Glutamatergic neuron (in vitro differentiated cells): ENCODE measurements around the gene AGAP3. TPM values are rescaled to one million over a fixed set of nuclear protein-coding genes. Genes with fewer than 3 reads are reported as not detected.

Experiments
- DNase-seq: peaks from one replicate; pipeline ENCODE4 v3.0.0; 2022
- H3K27ac Mint-ChIP-seq: one replicate; pipeline ENCODE4 v1.8.0; 2020; ENCODE audit warnings: mild to moderate bottlenecking, mixed read lengths, inconsistent platforms; ENCODE audit not compliant: unreplicated experiment
- H3K27me3 Mint-ChIP-seq: one replicate; pipeline ENCODE4 v1.8.0; 2020; ENCODE audit warnings: mild to moderate bottlenecking, moderate library complexity, mixed read lengths, inconsistent platforms; ENCODE audit not compliant: unreplicated experiment
- H3K36me3 Mint-ChIP-seq: one replicate; pipeline ENCODE4 v1.8.0; 2020; ENCODE audit warnings: mild to moderate bottlenecking, mixed read lengths, inconsistent platforms; ENCODE audit not compliant: unreplicated experiment
- H3K4me1 Mint-ChIP-seq: one replicate; pipeline ENCODE4 v1.8.0; 2020; ENCODE audit warnings: mild to moderate bottlenecking, low read depth, mixed read lengths, inconsistent platforms; ENCODE audit not compliant: unreplicated experiment
- H3K4me3 Mint-ChIP-seq: one replicate; pipeline ENCODE4 v1.8.0; 2020; ENCODE audit warnings: mild to moderate bottlenecking, mixed read lengths, inconsistent platforms; ENCODE audit not compliant: unreplicated experiment
- H3K9me3 Mint-ChIP-seq: one replicate; pipeline ENCODE4 v1.8.0; 2020; ENCODE audit warnings: mild to moderate bottlenecking, moderate library complexity, mixed read lengths, inconsistent platforms; ENCODE audit not compliant: unreplicated experiment
- total RNA-seq: library from RNA; stranded (reverse); fragmentation: NEBNext Ultra II Directional; extraction: Animal tissue kit (Norgen Biotek cat#: 25700); gene quantifications from one replicate; pipeline ENCODE4 v1.2.1, GENCODE V29; 2021; ENCODE audit not compliant: unreplicated experiment
- TF ChIP-seq, protein P1 (sequence below): fragments of 200-600 bp; sonication (generic); IDR thresholded peaks from one replicate; pipeline ENCODE4 v1.5.0; 2021; ENCODE audit not compliant: partially characterized antibody, unreplicated experiment

The AGAP3 gene
- total RNA-seq, 1 donor from 2014 or later: 406 TPM

- H3K36me3 Mint-ChIP-seq: no peaks in the 10 kb centered on the region
- H3K4me1 Mint-ChIP-seq: peaks cover 21% of the 10 kb centered on the region
- no peak for DNase-seq
- H3K27me3 Mint-ChIP-seq: peaks cover 18% of the 10 kb centered on the region
- H3K27ac Mint-ChIP-seq: peak overlapping the region; percentile 46
- H3K9me3 Mint-ChIP-seq: peaks cover 9% of the 10 kb centered on the region
- peak overlapping the region; percentile 83 for H3K4me3 Mint-ChIP-seq
- TF ChIP-seq, protein P1, sequence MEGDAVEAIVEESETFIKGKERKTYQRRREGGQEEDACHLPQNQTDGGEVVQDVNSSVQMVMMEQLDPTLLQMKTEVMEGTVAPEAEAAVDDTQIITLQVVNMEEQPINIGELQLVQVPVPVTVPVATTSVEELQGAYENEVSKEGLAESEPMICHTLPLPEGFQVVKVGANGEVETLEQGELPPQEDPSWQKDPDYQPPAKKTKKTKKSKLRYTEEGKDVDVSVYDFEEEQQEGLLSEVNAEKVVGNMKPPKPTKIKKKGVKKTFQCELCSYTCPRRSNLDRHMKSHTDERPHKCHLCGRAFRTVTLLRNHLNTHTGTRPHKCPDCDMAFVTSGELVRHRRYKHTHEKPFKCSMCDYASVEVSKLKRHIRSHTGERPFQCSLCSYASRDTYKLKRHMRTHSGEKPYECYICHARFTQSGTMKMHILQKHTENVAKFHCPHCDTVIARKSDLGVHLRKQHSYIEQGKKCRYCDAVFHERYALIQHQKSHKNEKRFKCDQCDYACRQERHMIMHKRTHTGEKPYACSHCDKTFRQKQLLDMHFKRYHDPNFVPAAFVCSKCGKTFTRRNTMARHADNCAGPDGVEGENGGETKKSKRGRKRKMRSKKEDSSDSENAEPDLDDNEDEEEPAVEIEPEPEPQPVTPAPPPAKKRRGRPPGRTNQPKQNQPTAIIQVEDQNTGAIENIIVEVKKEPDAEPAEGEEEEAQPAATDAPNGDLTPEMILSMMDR: no peak
Measured at GRCh38 chr7:151061213-151062110, 24.8 kb upstream of the AGAP3 start.

GRCh38 chr7:151062111-151062398 is 24.2 kb upstream of the AGAP3 start:
- TF ChIP-seq, protein P1: no peak
- no peaks in the 10 kb centered on the region for H3K36me3 Mint-ChIP-seq
- H3K27ac Mint-ChIP-seq: no peak overlapping the region
- peak overlapping the region; percentile 83 for H3K4me3 Mint-ChIP-seq
- H3K27me3 Mint-ChIP-seq: peaks cover 16% of the 10 kb centered on the region
- peaks cover 19% of the 10 kb centered on the region for H3K4me1 Mint-ChIP-seq
- DNase-seq: no peak
- peaks cover 8% of the 10 kb centered on the region for H3K9me3 Mint-ChIP-seq

DNA sequence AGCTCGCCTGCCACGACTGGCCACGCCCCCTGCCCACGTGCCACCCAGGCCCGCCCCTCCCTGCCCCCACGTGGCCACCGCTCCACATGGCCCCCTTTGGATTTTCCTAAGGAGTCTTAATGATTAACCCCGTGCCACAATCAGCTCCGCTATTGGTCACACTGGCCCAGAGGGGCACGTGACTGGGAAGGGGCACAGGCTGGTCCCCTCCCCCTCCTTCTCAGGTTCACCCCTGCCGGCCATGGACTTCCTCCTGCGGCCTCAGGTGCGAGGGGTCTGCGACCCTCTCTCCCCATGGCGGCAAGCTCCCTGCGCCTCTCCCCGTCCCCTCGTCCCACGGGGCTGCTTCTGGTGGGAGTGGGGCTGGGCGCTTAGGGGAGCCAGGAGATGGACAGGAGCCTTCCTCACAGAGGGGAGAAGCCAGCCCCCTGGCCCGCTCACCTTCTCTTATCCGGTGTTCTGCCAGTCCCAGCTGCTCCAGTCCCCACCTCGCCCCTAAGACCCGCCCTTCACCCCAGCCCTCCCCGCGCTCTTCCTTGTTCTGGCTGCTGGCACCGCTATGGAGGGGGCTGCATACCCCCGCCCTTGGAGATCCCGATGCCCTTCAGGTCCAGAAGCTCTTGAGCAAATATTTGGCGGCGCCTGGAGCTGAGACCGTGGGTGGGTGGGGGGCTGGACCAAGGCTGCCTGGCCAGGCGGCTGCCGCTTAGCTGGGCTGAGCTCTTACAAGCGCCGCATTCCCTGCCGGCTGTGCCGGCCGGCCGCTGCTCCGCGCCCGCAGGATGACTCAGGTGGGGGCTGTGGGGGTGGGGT is 23.7 kb upstream of the AGAP3 start:
- TF ChIP-seq, protein P1: no peak
- Mint-ChIP-seq H3K27ac (no peak overlapping the region), H3K27me3 (peaks cover 12% of the 10 kb centered on the region), H3K9me3 (peaks cover 4% of the 10 kb centered on the region), H3K36me3 (no peaks in the 10 kb centered on the region), H3K4me1 (peaks cover 14% of the 10 kb centered on the region), H3K4me3 (peak overlapping the region; percentile 61)
- peak; percentile 91 for DNase-seq

DNA sequence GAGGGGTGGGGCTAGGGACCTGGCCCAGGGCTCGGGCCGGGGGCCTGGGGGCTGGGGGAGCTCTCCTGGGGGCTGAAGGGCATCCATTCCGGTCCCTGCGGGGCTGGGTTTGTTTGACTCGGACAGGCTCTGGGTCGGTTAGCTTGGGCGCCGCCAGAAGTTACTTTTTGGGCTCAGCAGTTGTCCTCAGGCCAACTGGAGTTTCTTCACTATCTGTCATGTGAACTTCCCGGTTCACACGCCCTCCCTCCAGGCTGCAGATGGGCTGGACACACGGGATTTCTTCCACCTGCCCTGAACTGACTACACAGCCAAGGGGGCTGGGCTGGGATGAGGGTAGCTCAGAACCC is 23.1 kb upstream of the AGAP3 start:
- TF ChIP-seq, protein P1: no peak
- no peaks in the 10 kb centered on the region for H3K36me3 Mint-ChIP-seq
- peaks cover 14% of the 10 kb centered on the region for H3K4me1 Mint-ChIP-seq
- peak overlapping the region; percentile 46 for H3K4me3 Mint-ChIP-seq
- no peak overlapping the region for H3K27ac Mint-ChIP-seq
- no peak for DNase-seq
- H3K27me3 Mint-ChIP-seq: peaks cover 11% of the 10 kb centered on the region
- peaks cover 4% of the 10 kb centered on the region for H3K9me3 Mint-ChIP-seq

DNA sequence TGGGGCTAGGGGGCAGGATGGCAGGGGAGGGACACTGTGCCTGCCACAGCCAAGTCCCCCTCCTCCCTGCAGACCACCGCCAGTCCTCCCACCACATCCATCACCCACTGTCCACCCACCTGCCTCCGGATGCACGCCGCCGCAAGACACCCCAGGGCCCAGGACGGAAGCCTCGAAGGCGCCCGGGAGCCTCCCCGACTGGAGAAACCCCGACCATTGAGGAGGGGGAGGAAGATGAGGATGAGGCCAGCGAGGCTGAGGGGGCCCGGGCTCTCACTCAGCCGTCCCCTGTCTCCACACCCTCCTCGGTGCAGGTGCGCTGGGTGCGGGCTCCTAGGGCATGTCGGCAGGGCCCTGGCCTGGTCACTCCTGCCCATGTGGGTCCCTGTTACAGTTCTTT is 21.8 kb upstream of the AGAP3 start:
- peaks cover 4% of the 10 kb centered on the region for H3K9me3 Mint-ChIP-seq
- peaks cover 6% of the 10 kb centered on the region for H3K27me3 Mint-ChIP-seq
- no peak overlapping the region for H3K27ac Mint-ChIP-seq
- TF ChIP-seq, protein P1: no peak
- no peak overlapping the region for H3K4me3 Mint-ChIP-seq
- DNase-seq: no peak
- H3K4me1 Mint-ChIP-seq: peaks cover 9% of the 10 kb centered on the region
- H3K36me3 Mint-ChIP-seq: peaks cover 4% of the 10 kb centered on the region
